Measurements from ENCODE around the gene INPPL1. TPM values are rescaled to one million over a fixed set of nuclear protein-coding genes. Genes with fewer than 3 reads are reported as not detected.

Gene INPPL1
- total RNA-seq, 1 experiment from 2014 or later = 214 TPM

DNA sequence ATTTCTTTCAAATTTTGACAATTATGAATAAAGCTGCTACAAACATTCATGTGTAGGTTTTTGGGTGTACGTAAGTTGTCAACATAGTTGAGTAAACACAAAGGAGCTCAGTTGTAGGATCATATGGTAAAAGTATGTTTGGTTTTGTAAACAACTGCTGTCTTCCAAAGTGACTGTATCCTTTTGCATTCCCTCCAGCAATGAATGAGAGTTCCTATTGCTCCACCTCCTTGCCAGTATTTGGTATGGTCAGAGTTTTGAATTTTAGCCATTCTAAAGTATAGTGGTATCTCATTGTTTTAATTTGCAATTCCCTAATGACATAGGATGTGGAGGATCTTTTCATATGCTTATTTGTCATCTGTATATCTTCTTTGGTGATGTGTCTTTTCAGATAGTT lies 47.4 kb downstream of the INPPL1 start:
- H4K8ac ChIP-seq (replicated peaks; ENCODE audit: insufficient read length, low read depth, low read length) = no peak overlapping the region
- Mint-ChIP-seq H3K9me3 (peaks cover 0 to 3% of the 10 kb centered on the region in 2 experiments; a peak in 1 of 5 replicates), H3K4me3 (no peak overlapping the region), H3K27ac (no peak overlapping the region), H3K36me3 (ENCODE audit: insufficient read depth in 1 of 3, low read depth in 3 of 3) (no peaks in the 10 kb centered on the region), H3K4me1 (no peaks in the 10 kb centered on the region), H3K27me3 (ENCODE audit: low read depth) (peaks cover 13% of the 10 kb centered on the region)
- no peaks in the 10 kb centered on the region for H3K27me3 ChIP-seq (ENCODE audit: insufficient read depth, low read length)
- H3K23ac ChIP-seq (ENCODE audit: insufficient read length, low read depth, low read length) = no peak overlapping the region
- no peak overlapping the region for H3K27ac ChIP-seq (ENCODE audit: insufficient read length, low read depth, low read length)
- WGBS (ENCODE audit: extremely low coverage, insufficient read length, low lambda C conversion rate) = no CpG with 5 or more reads among the region's 1 CpG
- H3K23me2 ChIP-seq (ENCODE audit: insufficient read length, low read depth, low read length, poor library complexity, severe bottlenecking) = no peaks in the 10 kb centered on the region
- TF ChIP-seq, protein P1, sequence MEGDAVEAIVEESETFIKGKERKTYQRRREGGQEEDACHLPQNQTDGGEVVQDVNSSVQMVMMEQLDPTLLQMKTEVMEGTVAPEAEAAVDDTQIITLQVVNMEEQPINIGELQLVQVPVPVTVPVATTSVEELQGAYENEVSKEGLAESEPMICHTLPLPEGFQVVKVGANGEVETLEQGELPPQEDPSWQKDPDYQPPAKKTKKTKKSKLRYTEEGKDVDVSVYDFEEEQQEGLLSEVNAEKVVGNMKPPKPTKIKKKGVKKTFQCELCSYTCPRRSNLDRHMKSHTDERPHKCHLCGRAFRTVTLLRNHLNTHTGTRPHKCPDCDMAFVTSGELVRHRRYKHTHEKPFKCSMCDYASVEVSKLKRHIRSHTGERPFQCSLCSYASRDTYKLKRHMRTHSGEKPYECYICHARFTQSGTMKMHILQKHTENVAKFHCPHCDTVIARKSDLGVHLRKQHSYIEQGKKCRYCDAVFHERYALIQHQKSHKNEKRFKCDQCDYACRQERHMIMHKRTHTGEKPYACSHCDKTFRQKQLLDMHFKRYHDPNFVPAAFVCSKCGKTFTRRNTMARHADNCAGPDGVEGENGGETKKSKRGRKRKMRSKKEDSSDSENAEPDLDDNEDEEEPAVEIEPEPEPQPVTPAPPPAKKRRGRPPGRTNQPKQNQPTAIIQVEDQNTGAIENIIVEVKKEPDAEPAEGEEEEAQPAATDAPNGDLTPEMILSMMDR (conservative IDR thresholded peaks at IDR 0.05) = no peak
- no peak overlapping the region for H2BK15ac ChIP-seq (ENCODE audit: low read depth, low read length)
- no peaks in the 10 kb centered on the region for H3K79me2 ChIP-seq (ENCODE audit: insufficient read depth, low read length)
- H3K14ac ChIP-seq (ENCODE audit: insufficient read depth, low read length) = no peak overlapping the region
- no peak overlapping the region for H3T11ph ChIP-seq (ENCODE audit: low read length)
- no peak overlapping the region for H3K18ac ChIP-seq (ENCODE audit: insufficient read length, low read depth, low read length)
- no peak overlapping the region for H2AFZ ChIP-seq (ENCODE audit: low read length)
- H3K9me3 ChIP-seq (ENCODE audit: control insufficient read depth, low read depth, low read length) = no peaks in the 10 kb centered on the region
- DNase-seq = no peak
- no peak overlapping the region for H2BK5ac ChIP-seq (ENCODE audit: insufficient read length, low read length)
- no peaks in the 10 kb centered on the region for H3K4me1 ChIP-seq (ENCODE audit: insufficient read depth, low read length)
- no peak overlapping the region for H2AK5ac ChIP-seq (ENCODE audit: insufficient read length, low read length)
- no peak overlapping the region for H4K91ac ChIP-seq (ENCODE audit: insufficient read length, low read depth, low read length)
- H2BK12ac ChIP-seq (ENCODE audit: insufficient read length, low read depth, low read length) = no peak overlapping the region
- H3K56ac ChIP-seq (ENCODE audit: insufficient read length, low read depth, low read length) = no peak overlapping the region
- no peaks in the 10 kb centered on the region for H3K79me1 ChIP-seq (ENCODE audit: insufficient read depth, low read depth, low read length, poor library complexity, severe bottlenecking)
- no peak overlapping the region for H3K4ac ChIP-seq (ENCODE audit: low read depth, low read length)
- no peaks in the 10 kb centered on the region for H4K20me1 ChIP-seq (ENCODE audit: control insufficient read depth, insufficient read depth, insufficient read length)
- H3K9ac ChIP-seq (ENCODE audit: extremely low read depth, insufficient read length, low read length) = no peak overlapping the region
- no peak overlapping the region for H4K5ac ChIP-seq (ENCODE audit: insufficient read length, low read depth, low read length)
- H2BK120ac ChIP-seq (ENCODE audit: low read depth, low read length, poor library complexity, severe bottlenecking) = no peak overlapping the region
- H3K4me2 ChIP-seq (ENCODE audit: insufficient read depth, insufficient read length, low read length) = no peak overlapping the region
- no peak overlapping the region for H2BK20ac ChIP-seq (ENCODE audit: low read depth, low read length, poor library complexity, severe bottlenecking)
